ENCODE results near the gene PKM. TPM values are rescaled to one million over a fixed set of nuclear protein-coding genes. Genes with fewer than 3 reads are reported as not detected.

PKM gene
- total RNA-seq, 4 donors from 2014 or later: 343 to 646 (median 543) TPM

DNA sequence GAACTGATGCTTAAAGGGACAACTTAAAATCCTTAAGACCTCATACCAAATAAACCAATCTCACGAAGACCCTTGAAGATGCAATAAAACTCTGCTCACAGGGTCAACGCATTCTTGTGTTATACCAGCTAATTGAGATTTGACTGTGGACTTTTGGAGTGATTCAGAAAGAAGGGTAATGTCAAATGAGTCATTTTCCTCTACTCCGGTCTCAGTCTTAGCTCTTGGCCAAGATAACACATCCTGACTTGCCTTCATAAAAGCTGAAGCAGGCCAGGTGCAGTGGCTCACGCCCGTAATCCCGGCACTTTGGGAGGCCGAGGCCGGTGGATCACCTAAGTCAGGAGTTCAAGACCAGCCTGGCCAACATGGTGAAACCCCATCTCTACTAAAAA lies 3.8 kb downstream of the PKM start:
- no peaks in the 10 kb centered on the region for H3K27me3 ChIP-seq
- no peaks in the 10 kb centered on the region for H3K36me3 ChIP-seq
- TF ChIP-seq POLR2A (IDR thresholded peaks at IDR 0.05) (no peak), POLR2AphosphoS5 (IDR thresholded peaks at IDR 0.05) (peak; percentile 69), EP300 (IDR thresholded peaks at IDR 0.05) (no peak)
- TF ChIP-seq, protein P1, sequence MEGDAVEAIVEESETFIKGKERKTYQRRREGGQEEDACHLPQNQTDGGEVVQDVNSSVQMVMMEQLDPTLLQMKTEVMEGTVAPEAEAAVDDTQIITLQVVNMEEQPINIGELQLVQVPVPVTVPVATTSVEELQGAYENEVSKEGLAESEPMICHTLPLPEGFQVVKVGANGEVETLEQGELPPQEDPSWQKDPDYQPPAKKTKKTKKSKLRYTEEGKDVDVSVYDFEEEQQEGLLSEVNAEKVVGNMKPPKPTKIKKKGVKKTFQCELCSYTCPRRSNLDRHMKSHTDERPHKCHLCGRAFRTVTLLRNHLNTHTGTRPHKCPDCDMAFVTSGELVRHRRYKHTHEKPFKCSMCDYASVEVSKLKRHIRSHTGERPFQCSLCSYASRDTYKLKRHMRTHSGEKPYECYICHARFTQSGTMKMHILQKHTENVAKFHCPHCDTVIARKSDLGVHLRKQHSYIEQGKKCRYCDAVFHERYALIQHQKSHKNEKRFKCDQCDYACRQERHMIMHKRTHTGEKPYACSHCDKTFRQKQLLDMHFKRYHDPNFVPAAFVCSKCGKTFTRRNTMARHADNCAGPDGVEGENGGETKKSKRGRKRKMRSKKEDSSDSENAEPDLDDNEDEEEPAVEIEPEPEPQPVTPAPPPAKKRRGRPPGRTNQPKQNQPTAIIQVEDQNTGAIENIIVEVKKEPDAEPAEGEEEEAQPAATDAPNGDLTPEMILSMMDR (IDR thresholded peaks at IDR 0.05): no peak
- 30% methylated on average over 3 to 5 of the region's 8 CpGs for WGBS, 2 donors (ENCODE audit: low coverage in 1 of 2)
- no peaks in the 10 kb centered on the region for H3K9me3 ChIP-seq
- peaks cover 11 to 78% (median 27%) of the 10 kb centered on the region in 3 donors for H3K4me1 ChIP-seq
- peak overlapping the region in 1 of 2 donors; percentile 5 for H3K4me3 ChIP-seq
- ATAC-seq: no peak
- peak overlapping the region; percentile 6 to 98 (median 86) for H3K27ac ChIP-seq

DNA sequence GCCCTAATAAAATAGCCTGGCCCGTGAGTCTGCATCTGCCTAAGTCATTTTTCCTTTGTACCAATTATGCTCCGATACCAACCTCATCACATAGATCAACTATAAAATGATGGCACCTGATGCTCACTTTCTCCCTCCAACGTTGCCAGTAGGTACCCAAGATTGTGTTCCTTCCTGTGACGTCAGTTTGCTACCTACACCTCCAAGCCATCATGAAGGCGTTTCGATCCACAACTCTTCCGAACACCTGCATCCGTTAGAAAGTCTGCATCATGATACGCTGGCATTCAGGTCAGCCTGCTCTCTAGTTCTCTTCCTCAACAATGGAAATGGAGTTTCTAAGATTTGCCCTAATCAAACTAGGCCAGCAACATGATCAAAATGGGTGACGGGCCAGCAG lies 7.7 kb downstream of the PKM start:
- 87 to 90% methylated on average over 9 to 10 of the region's 10 CpGs for WGBS, 2 donors (ENCODE audit: low coverage in 1 of 2)
- H3K4me3 ChIP-seq: no peak overlapping the region
- no peaks in the 10 kb centered on the region for H3K9me3 ChIP-seq
- no peaks in the 10 kb centered on the region for H3K27me3 ChIP-seq
- peaks cover 3 to 88% (median 21%) of the 10 kb centered on the region in 3 donors for H3K4me1 ChIP-seq
- H3K36me3 ChIP-seq: peaks cover 0 to 10% of the 10 kb centered on the region in 2 donors
- peak overlapping the region in 3 of 4 donors; percentile 41 to 65 (median 48) for H3K27ac ChIP-seq
- ATAC-seq: no peak
- no peak for TF ChIP-seq POLR2AphosphoS5 (IDR thresholded peaks at IDR 0.05)
- TF ChIP-seq EP300 (IDR thresholded peaks at IDR 0.05): no peak
- TF ChIP-seq, protein P1 (IDR thresholded peaks at IDR 0.05): no peak
- TF ChIP-seq POLR2A (IDR thresholded peaks at IDR 0.05): no peak

DNA sequence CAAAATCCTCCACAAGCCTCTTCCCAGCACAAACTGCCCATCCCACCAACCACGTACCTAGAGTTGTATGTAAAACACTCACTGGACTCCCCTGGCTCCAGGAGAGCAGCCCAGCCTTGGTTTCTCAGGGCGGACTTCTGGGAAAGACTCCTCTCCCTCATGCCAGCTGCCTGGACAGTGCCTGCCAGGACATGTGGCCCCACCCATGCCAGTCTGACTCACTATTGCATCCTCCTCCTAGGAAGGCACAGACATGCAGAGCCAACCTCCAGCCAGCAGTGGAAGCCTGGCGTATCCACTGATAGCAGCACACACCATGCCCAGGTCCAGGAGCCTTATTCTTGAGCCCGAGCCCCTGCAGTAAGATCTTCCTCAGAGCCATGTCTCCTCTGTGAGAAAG lies 8.6 kb downstream of the PKM start:
- 40 to 100% methylated on average over 1 of the region's 4 CpGs for WGBS, 2 donors (ENCODE audit: low coverage in 1 of 2)

DNA sequence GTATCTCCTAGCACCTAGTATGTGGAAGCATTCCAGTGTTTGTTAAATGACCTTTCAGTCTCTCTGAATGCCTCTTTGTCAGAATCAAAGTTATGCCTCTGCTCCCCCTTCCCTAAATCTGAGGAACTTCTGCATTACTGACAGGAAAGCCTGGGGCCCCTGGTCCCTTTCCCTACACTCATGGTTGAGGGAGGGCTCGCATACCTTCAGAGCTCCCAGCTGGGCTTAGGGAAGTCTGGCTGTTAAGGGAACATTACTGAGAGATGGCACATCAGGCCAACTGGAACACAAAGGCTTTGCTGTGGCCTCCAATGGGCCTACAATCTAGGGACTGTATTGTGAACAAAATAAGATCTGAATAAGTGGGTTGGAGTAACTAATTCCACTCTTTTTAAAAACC lies 10.3 kb downstream of the PKM start:
- TF ChIP-seq EP300 (IDR thresholded peaks at IDR 0.05) (no peak), POLR2AphosphoS5 (IDR thresholded peaks at IDR 0.05) (no peak), POLR2A (IDR thresholded peaks at IDR 0.05) (no peak)
- TF ChIP-seq, protein P1 (IDR thresholded peaks at IDR 0.05): no peak
- Histone ChIP-seq H3K27ac (peak overlapping the region in 1 of 4 donors; percentile 0), H3K9me3 (no peaks in the 10 kb centered on the region), H3K36me3 (peaks cover 0 to 36% of the 10 kb centered on the region in 2 donors), H3K4me3 (no peak overlapping the region), H3K4me1 (peaks cover 0 to 62% (median 6%) of the 10 kb centered on the region in 3 donors), H3K27me3 (no peaks in the 10 kb centered on the region)
- ATAC-seq: no peak
- no CpG with 5 or more reads among the region's 1 CpG for WGBS, 2 donors (ENCODE audit: low coverage in 1 of 2)

More for the DNA sequence above, 8.6 kb downstream of the PKM start:
- H3K9me3 ChIP-seq: no peaks in the 10 kb centered on the region
- no peak overlapping the region for H3K4me3 ChIP-seq
- TF ChIP-seq EP300 (IDR thresholded peaks at IDR 0.05) (no peak), POLR2AphosphoS5 (IDR thresholded peaks at IDR 0.05) (peak; percentile 78)
- no peaks in the 10 kb centered on the region for H3K27me3 ChIP-seq
- peaks cover 0 to 19% of the 10 kb centered on the region in 2 donors for H3K36me3 ChIP-seq
- peak overlapping the region in 3 of 4 donors; percentile 48 to 65 (median 56) for H3K27ac ChIP-seq
- ATAC-seq: peak; percentile 73
- H3K4me1 ChIP-seq: peaks cover 3 to 79% (median 15%) of the 10 kb centered on the region in 3 donors

DNA sequence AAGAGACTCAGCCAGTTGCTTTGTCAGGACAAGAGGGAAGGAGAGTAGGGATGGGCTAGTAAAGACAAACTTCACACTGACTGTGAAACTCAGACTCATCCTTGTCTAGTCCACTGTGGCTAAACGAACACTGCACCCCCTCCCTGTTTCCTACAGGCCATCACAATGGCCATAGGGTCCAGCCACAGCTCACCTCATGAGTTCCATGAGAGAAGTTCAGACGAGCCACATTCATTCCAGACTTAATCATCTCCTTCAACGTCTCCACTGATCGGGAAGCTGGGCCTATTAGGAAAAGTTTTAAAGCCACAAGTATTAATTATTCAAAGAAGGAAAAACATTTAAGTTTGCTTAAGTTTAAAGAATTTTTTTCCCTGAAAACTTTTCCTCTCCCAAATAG lies 13.8 kb downstream of the PKM start:
- Histone ChIP-seq H3K9me3 (no peaks in the 10 kb centered on the region), H3K27me3 (no peaks in the 10 kb centered on the region), H3K4me1 (peaks cover 0 to 30% (median 3%) of the 10 kb centered on the region in 3 donors), H3K27ac (no peak overlapping the region), H3K4me3 (no peak overlapping the region), H3K36me3 (peaks cover 0 to 70% of the 10 kb centered on the region in 2 donors)
- TF ChIP-seq EP300 (IDR thresholded peaks at IDR 0.05): no peak
- TF ChIP-seq, protein P1 (IDR thresholded peaks at IDR 0.05): no peak
- TF ChIP-seq POLR2AphosphoS5 (IDR thresholded peaks at IDR 0.05): no peak
- TF ChIP-seq POLR2A (IDR thresholded peaks at IDR 0.05): no peak
- no peak for ATAC-seq
- WGBS, 2 donors (ENCODE audit: low coverage in 1 of 2): 63 to 80% methylated on average over 2 to 4 of the region's 4 CpGs

Data from gastroesophageal sphincter (tissue), 4 donors.